ENCODE measurements around the gene ZNF76.

DNA sequence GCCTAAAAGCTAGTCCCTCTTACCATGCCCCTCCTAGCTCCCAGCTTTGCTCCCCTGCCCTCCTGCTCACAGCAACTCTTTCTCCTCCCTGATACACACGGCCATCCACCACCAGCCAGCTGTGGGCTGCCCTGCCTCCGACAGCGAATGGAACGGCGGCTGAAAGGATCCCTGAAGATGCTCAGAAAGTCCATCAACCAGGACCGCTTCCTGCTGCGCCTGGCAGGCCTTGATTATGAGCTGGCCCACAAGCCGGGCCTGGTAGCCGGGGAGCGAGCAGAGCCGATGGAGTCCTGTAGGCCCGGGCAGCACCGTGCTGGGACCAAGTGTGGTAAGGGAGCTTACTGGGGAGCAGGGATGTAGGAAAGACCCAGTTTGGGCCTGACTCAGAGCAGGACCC, 16.6 kb upstream of the ZNF76 start:
- TF ChIP-seq, protein P1, sequence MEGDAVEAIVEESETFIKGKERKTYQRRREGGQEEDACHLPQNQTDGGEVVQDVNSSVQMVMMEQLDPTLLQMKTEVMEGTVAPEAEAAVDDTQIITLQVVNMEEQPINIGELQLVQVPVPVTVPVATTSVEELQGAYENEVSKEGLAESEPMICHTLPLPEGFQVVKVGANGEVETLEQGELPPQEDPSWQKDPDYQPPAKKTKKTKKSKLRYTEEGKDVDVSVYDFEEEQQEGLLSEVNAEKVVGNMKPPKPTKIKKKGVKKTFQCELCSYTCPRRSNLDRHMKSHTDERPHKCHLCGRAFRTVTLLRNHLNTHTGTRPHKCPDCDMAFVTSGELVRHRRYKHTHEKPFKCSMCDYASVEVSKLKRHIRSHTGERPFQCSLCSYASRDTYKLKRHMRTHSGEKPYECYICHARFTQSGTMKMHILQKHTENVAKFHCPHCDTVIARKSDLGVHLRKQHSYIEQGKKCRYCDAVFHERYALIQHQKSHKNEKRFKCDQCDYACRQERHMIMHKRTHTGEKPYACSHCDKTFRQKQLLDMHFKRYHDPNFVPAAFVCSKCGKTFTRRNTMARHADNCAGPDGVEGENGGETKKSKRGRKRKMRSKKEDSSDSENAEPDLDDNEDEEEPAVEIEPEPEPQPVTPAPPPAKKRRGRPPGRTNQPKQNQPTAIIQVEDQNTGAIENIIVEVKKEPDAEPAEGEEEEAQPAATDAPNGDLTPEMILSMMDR (IDR thresholded peaks at IDR 0.05; ENCODE audit: insufficient read depth, low read length, poor library complexity, severe bottlenecking), result no peak
- TF ChIP-seq EZH2phosphoT487 (conservative IDR thresholded peaks at IDR 0.05; ENCODE audit: low read length), result no peak
